Left colon (tissue), 2 donors: Measurements from ENCODE around the gene CFAP97. TPM values are rescaled to one million over a fixed set of nuclear protein-coding genes. Genes with fewer than 3 reads are reported as not detected.
"Not testable (repeated sequence)": the region's sequence is repeated elsewhere in the genome, so short reads cannot be mapped to it uniquely, and the experiment has no call there.

Experiments used
- ATAC-seq: fragments of 200-7000 bp; cut with Tn5 transposase; one replicate; pipeline ENCODE4 v1.9.1; 2020; ENCODE audit warnings: mild to moderate bottlenecking, moderate library complexity
- DNase-seq, 2 donors: peaks; one replicate each; pipeline ENCODE4 v3.0.0-alpha.2; 2020
- intact Hi-C, 2 donors: fragments of 100-400 bp; cut with DNase I in 1 of 2; cut with micrococcal nuclease in 1 of 2; formaldehyde crosslinking; loops; one replicate each; pipeline versions ENCODE4 v1.11.2 to v1.14.0; 2022; cut with DNase I, micrococcal nuclease
- total RNA-seq, 2 donors: library from RNA; stranded (reverse); fragmentation: NEBNext Ultra II Directional; extraction: Animal tissue kit (Norgen Biotek cat#: 25700); gene quantifications; one replicate each; pipeline ENCODE4 v1.2.1, GENCODE V29; 2021
- donor health status: DM: no; HTN: no; CAD: no.
- donor health status: DM: yes; HTN: yes; CAD: no.

Gene CFAP97
- total RNA-seq, 2 donors from 2014 or later, result 13.9 to 14.0 TPM

- ATAC-seq (no peak), DNase-seq (no peak)
- intact Hi-C loops, result no loop called here
These were observed 2.0 kb upstream of the CFAP97 start for GRCh38 chr4:185205697-185206342.

GRCh38 chr4:185205073-185205472 is 1.3 kb upstream of the CFAP97 start:
- DNase-seq, ATAC-seq, intact Hi-C loops: not testable (repeated sequence)

GRCh38 chr4:185204238-185204910 is 574 bp upstream of the CFAP97 start:
- ATAC-seq (no peak), DNase-seq (no peak)
- intact Hi-C loops, result no loop called here

- ATAC-seq (no peak), DNase-seq (peak in 1 of 2 donors; percentile 24)
- intact Hi-C loops, result no loop called here
These were observed 765 bp downstream of the CFAP97 start for GRCh38 chr4:185202984-185203485.

- ATAC-seq, result no peak
- DNase-seq, result no peak
- intact Hi-C loops, result no loop called here
These were observed 1.5 kb downstream of the CFAP97 start for GRCh38 chr4:185201977-185202962.

- intact Hi-C loops, DNase-seq, ATAC-seq: not testable (repeated sequence)
These were observed 5.6 kb downstream of the CFAP97 start for GRCh38 chr4:185198189-185198588.

GRCh38 chr4:185196437-185196836 is 7.4 kb downstream of the CFAP97 start:
- intact Hi-C loops, result no loop called here
- ATAC-seq, result no peak

GRCh38 chr4:185194924-185195888 is 8.6 kb downstream of the CFAP97 start:
- intact Hi-C loops, result no loop called here
- ATAC-seq (no peak), DNase-seq (no peak)

More at GRCh38 chr4:185196437-185196836, 7.4 kb downstream of the CFAP97 start:
- DNase-seq, result no peak

- ATAC-seq (no peak), DNase-seq (no peak)
- intact Hi-C loops, result no loop called here
These were observed 11.7 kb downstream of the CFAP97 start for GRCh38 chr4:185192059-185192458.

GRCh38 chr4:185190306-185190856 is 13.4 kb downstream of the CFAP97 start:
- intact Hi-C loops, result no loop called here
- DNase-seq, result no peak
- ATAC-seq, result no peak

- DNase-seq (no peak), ATAC-seq (no peak)
- intact Hi-C loops, result loop anchor here in 1 of 2 donors (10.0 kb wide), 1 partner anchor 205 kb away; the partner anchor contains the start of genes ANKRD37 and LRP2BP
These were observed 14.0 kb downstream of the CFAP97 start for GRCh38 chr4:185189606-185190305.

- DNase-seq, result no peak
- ATAC-seq, result no peak
- intact Hi-C loops, result loop anchor here in 1 of 2 donors (10.0 kb wide), 1 partner anchor 208 kb away; the partner anchor contains the start of genes ANKRD37 and LRP2BP
These were observed 17.0 kb downstream of the CFAP97 start for GRCh38 chr4:185186769-185187168.

- peak; percentile 74 to 94 for DNase-seq
- peak; percentile 76 for ATAC-seq
- intact Hi-C loops, result loop anchor here in 1 of 2 donors (10.0 kb wide), 1 partner anchor 211 kb away; the partner anchor contains the start of genes ANKRD37 and LRP2BP
These were observed 20.0 kb downstream of the CFAP97 start for GRCh38 chr4:185183622-185184281.

GRCh38 chr4:185182239-185182638 is 21.6 kb downstream of the CFAP97 start:
- ATAC-seq (no peak), DNase-seq (no peak)
- intact Hi-C loops, result loop anchor here in 1 of 2 donors (10.0 kb wide), 1 partner anchor 213 kb away; the partner anchor contains the start of genes ANKRD37 and LRP2BP

- DNase-seq (no peak), ATAC-seq (no peak)
- intact Hi-C loops, result no loop called here
These were observed 24.3 kb downstream of the CFAP97 start for GRCh38 chr4:185179488-185179887.

GRCh38 chr4:185171373-185172071 is 32.3 kb downstream of the CFAP97 start:
- intact Hi-C loops, result no loop called here
- DNase-seq (no peak), ATAC-seq (no peak)
